K562 (cell line): Measurements from ENCODE around the gene RTL10. TPM values are rescaled to one million over a fixed set of nuclear protein-coding genes. Genes with fewer than 3 reads are reported as not detected.

Experiments
- CREB3L1 ChIP-seq: fragments of 450-650 bp; IDR thresholded peaks from 2 replicates; pipeline ENCODE4 v1.6.1; 2014; ENCODE audit warnings: low read depth, mild to moderate bottlenecking, moderate library complexity, borderline replicate concordance
- E2F3 ChIP-seq: fragments of 250-450 bp; sonication (Bioruptor Pico); IDR thresholded peaks from 2 replicates; pipeline ENCODE4 v1.4.0; 2020; ENCODE audit warnings: mild to moderate bottlenecking
- ETS1 ChIP-seq: conservative IDR thresholded peaks from 2 replicates; pipeline ENCODE4 v1.6.1; 2011; ENCODE audit warnings: low read depth, mild to moderate bottlenecking, low read length; ENCODE audit not compliant: control insufficient read depth
- HNRNPL ChIP-seq: fragments of 200-400 bp; formaldehyde crosslinking; IDR thresholded peaks from 2 replicates; pipeline ENCODE4 v1.6.1; 2017; ENCODE audit warnings: low read depth, mild to moderate bottlenecking, low read length
- LARP7 ChIP-seq: fragments of 450-650 bp; IDR thresholded peaks from 2 replicates; pipeline ENCODE4 v1.6.1; 2016
- MGA ChIP-seq: fragments of 450-650 bp; IDR thresholded peaks from 2 replicates; pipeline ENCODE4 v1.6.1; 2016; ENCODE audit warnings: mild to moderate bottlenecking, moderate library complexity
- MYNN ChIP-seq, 2 experiments: sonication (generic); formaldehyde crosslinking in 1 of 2; IDR thresholded peaks; 2 replicates each; pipeline versions ENCODE4 v1.5.0 to v1.6.1; 2016 to 2020; ENCODE audit warnings: antibody characterized with exemption in 1 of 2, missing genetic modification reagents in 1 of 2
- NKRF ChIP-seq: fragments of 450-650 bp; IDR thresholded peaks from 2 replicates; pipeline ENCODE4 v1.6.1; 2016; ENCODE audit warnings: borderline replicate concordance
- SP2 ChIP-seq: IDR thresholded peaks from 2 replicates; pipeline ENCODE4 v1.6.1; 2011; ENCODE audit warnings: mild to moderate bottlenecking, low read depth, low read length, moderate library complexity; ENCODE audit not compliant: poor library complexity, severe bottlenecking; ENCODE audit errors: extremely low read depth
- ZNF41 ChIP-seq: fragments of 250-450 bp; sonication (Bioruptor Pico); conservative IDR thresholded peaks from 2 replicates; pipeline ENCODE4 v1.4.0; 2020; ENCODE audit warnings: mild to moderate bottlenecking
- polyA plus RNA-seq, 8 experiments: library from polyadenylated mRNA; depleted of rRNA in 4 of 8; stranded (reverse) in 5 of 8; unstranded in 3 of 8; fragments of >200 nt; fragmentation: Nextera tagmentation in 2 of 8; fragmentation: Illumina TruSeq in 1 of 8; extraction: Ambion mirVana in 2 of 8; extraction: Trizol in 1 of 8; gene quantifications; 2 replicates each; pipeline versions ENCODE4 v1.2.1 to v1.2.3, GENCODE V29; 2011 to 2014; ENCODE audit warnings: inconsistent platforms in 1 of 8, missing spikeins in 1 of 8
- total RNA-seq, 7 experiments: library from RNA; depleted of rRNA in 6 of 7; stranded (reverse); fragments of >200 nt in 6 of 7; fragmentation: Illumina TruSeq in 2 of 7; extraction: Trizol in 2 of 7; gene quantifications; 2 replicates each; pipeline versions ENCODE4 v1.2.1 to v1.2.3, GENCODE V29; 2011 to 2021; ENCODE audit warnings: low replicate concordance in 1 of 7

The RTL10 gene
- total and polyA plus RNA-seq, 9 of the 15 experiments (the other 6 are each of a cell fraction or from before 2014, with no cell fraction given): 19.8 to 75.5 (median 32.5) TPM

- TF ChIP-seq MGA (no peak), NKRF (no peak), SP2 (peak; percentile 24), HNRNPL (no peak), CREB3L1 (no peak), LARP7 (no peak), MYNN (IDR thresholded peaks at IDR 0.05) (no peak; the same call in 1 of the 2 replicates), MYNN (CRISPR knock-in tag; IDR thresholded peaks at IDR 0.05) (no peak), ETS1 (peak; percentile 43; the same call in 1 of the 2 replicates), E2F3 (no peak), ZNF41 (CRISPR knock-in tag) (no peak)
Measured at GRCh38 chr22:19890502-19891316, 36.0 kb upstream of the RTL10 start (continued).
